ENCODE results near the gene LRP8. TPM values are rescaled to one million over a fixed set of nuclear protein-coding genes. Genes with fewer than 3 reads are reported as not detected.
A peak's percentile ranks its signal among the peaks of the same experiment; 100 is the strongest.

The LRP8 gene
- total RNA-seq, 1 donor from 2014 or later = 15.8 TPM

DNA sequence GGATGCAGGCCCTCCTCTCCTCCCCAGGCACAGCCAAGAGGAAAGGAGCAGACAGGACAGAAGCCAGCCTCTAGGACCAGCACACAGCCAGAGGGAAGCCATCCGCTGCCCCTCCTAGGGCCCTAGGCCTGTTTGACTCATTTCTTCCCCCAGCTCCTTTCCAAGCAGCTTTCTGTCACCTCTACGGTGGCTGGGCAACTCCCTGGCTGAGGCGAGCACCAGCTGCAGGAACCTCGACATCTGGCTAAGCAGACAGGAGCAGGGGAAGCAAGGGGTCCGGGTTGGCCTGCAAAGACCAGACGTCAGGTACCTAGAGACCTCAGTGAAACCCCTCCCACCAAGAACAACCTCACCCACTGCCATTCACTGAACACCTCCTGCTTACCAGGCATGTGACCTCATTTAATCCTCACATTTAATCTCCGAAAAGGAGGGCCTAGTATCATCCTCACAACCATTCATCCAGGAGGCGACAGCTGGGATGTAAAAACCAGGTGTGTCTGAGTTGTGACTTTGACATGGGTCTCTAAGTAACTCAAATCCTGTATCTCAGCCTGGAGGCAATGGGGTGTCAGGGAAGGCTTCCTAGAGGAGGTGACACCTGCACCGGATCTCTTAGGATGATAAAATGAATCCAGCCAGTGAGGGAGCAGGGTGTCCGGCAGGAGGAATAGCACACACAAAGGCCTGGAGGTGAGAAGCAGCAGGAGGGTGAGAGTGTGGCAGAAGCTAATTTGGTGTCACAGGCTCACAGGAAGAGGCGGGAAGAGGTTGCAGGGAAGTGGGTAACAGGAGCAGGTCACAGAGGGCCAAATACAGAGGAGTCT lies 5.9 kb downstream of the LRP8 start:
- H3K9me3 Mint-ChIP-seq (ENCODE audit: unreplicated experiment) = no peaks in the 10 kb centered on the region
- TF ChIP-seq, protein P1, sequence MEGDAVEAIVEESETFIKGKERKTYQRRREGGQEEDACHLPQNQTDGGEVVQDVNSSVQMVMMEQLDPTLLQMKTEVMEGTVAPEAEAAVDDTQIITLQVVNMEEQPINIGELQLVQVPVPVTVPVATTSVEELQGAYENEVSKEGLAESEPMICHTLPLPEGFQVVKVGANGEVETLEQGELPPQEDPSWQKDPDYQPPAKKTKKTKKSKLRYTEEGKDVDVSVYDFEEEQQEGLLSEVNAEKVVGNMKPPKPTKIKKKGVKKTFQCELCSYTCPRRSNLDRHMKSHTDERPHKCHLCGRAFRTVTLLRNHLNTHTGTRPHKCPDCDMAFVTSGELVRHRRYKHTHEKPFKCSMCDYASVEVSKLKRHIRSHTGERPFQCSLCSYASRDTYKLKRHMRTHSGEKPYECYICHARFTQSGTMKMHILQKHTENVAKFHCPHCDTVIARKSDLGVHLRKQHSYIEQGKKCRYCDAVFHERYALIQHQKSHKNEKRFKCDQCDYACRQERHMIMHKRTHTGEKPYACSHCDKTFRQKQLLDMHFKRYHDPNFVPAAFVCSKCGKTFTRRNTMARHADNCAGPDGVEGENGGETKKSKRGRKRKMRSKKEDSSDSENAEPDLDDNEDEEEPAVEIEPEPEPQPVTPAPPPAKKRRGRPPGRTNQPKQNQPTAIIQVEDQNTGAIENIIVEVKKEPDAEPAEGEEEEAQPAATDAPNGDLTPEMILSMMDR (IDR thresholded peaks at IDR 0.05; ENCODE audit: unreplicated experiment) = no peak
- H3K4me3 Mint-ChIP-seq (ENCODE audit: unreplicated experiment) = peak overlapping the region; percentile 25
- H3K4me1 Mint-ChIP-seq (ENCODE audit: unreplicated experiment) = peaks cover 13% of the 10 kb centered on the region
- no peak for DNase-seq (ENCODE audit: low spot score)
- no peak overlapping the region for H3K27ac Mint-ChIP-seq (ENCODE audit: unreplicated experiment)
- peaks cover 12% of the 10 kb centered on the region for H3K36me3 Mint-ChIP-seq (ENCODE audit: low read depth, unreplicated experiment)
- H3K27me3 Mint-ChIP-seq (ENCODE audit: unreplicated experiment) = peaks cover 8% of the 10 kb centered on the region

- DNase-seq (ENCODE audit: low spot score) = peak; percentile 69
- no peaks in the 10 kb centered on the region for H3K9me3 Mint-ChIP-seq (ENCODE audit: unreplicated experiment)
- TF ChIP-seq, protein P1 (IDR thresholded peaks at IDR 0.05; ENCODE audit: unreplicated experiment) = no peak
- H3K27ac Mint-ChIP-seq (ENCODE audit: unreplicated experiment) = no peak overlapping the region
- peaks cover 12% of the 10 kb centered on the region for H3K36me3 Mint-ChIP-seq (ENCODE audit: low read depth, unreplicated experiment)
- peaks cover 13% of the 10 kb centered on the region for H3K4me1 Mint-ChIP-seq (ENCODE audit: unreplicated experiment)
- H3K4me3 Mint-ChIP-seq (ENCODE audit: unreplicated experiment) = no peak overlapping the region
- peaks cover 8% of the 10 kb centered on the region for H3K27me3 Mint-ChIP-seq (ENCODE audit: unreplicated experiment)
These were observed 6.5 kb downstream of the LRP8 start for GRCh38 chr1:53321366-53321765.

- DNase-seq (ENCODE audit: low spot score) = no peak
- H3K36me3 Mint-ChIP-seq (ENCODE audit: low read depth, unreplicated experiment) = peaks cover 12% of the 10 kb centered on the region
- TF ChIP-seq, protein P1 (IDR thresholded peaks at IDR 0.05; ENCODE audit: unreplicated experiment) = no peak
- no peaks in the 10 kb centered on the region for H3K9me3 Mint-ChIP-seq (ENCODE audit: unreplicated experiment)
- H3K4me1 Mint-ChIP-seq (ENCODE audit: unreplicated experiment) = peaks cover 15% of the 10 kb centered on the region
- no peak overlapping the region for H3K27ac Mint-ChIP-seq (ENCODE audit: unreplicated experiment)
- H3K27me3 Mint-ChIP-seq (ENCODE audit: unreplicated experiment) = peaks cover 8% of the 10 kb centered on the region
- no peak overlapping the region for H3K4me3 Mint-ChIP-seq (ENCODE audit: unreplicated experiment)
These were observed 7.2 kb downstream of the LRP8 start for GRCh38 chr1:53320646-53321045.

- DNase-seq (ENCODE audit: low spot score) = no peak
- Mint-ChIP-seq H3K27me3 (ENCODE audit: unreplicated experiment) (peaks cover 5% of the 10 kb centered on the region), H3K9me3 (ENCODE audit: unreplicated experiment) (no peaks in the 10 kb centered on the region), H3K4me1 (ENCODE audit: unreplicated experiment) (peaks cover 10% of the 10 kb centered on the region), H3K36me3 (ENCODE audit: low read depth, unreplicated experiment) (peaks cover 9% of the 10 kb centered on the region), H3K27ac (ENCODE audit: unreplicated experiment) (no peak overlapping the region), H3K4me3 (ENCODE audit: unreplicated experiment) (no peak overlapping the region)
- TF ChIP-seq, protein P1 (IDR thresholded peaks at IDR 0.05; ENCODE audit: unreplicated experiment) = no peak
These were observed 8.4 kb downstream of the LRP8 start for GRCh38 chr1:53319296-53320101.

All from endothelial cell (in vitro differentiated cells).